DOHH2 (cell line): Measurements from ENCODE around the gene TENT4A.

Source experiments
- H3F3A ChIP-seq: fragments of 200-600 bp; sonication (generic), shearing (Covaris generic); 2 replicates; pipeline ENCODE4 v1.6.0; 2016; ENCODE audit warnings: antibody characterized with exemption, mild to moderate bottlenecking; ENCODE audit not compliant: control insufficient read depth, insufficient read depth
- H3K27ac ChIP-seq: fragments of 200-600 bp; sonication (generic); 2 replicates; pipeline ENCODE4 v1.5.1; 2014; ENCODE audit warnings: low read depth, mild to moderate bottlenecking, low read length, moderate library complexity
- H3K27me3 ChIP-seq: fragments of 200-600 bp; sonication (generic); 2 replicates; pipeline ENCODE4 v1.6.1; 2014; ENCODE audit warnings: mild to moderate bottlenecking, low read length, mixed read lengths; ENCODE audit not compliant: control insufficient read depth
- H3K36me3 ChIP-seq: fragments of 200-600 bp; sonication (generic); 2 replicates; pipeline ENCODE4 v1.6.1; 2014; ENCODE audit warnings: mild to moderate bottlenecking, low read length, moderate library complexity, mixed read lengths; ENCODE audit not compliant: control insufficient read depth
- H3K4me1 ChIP-seq: fragments of 200-600 bp; sonication (generic); 2 replicates; pipeline ENCODE4 v1.6.1; 2014; ENCODE audit warnings: mild to moderate bottlenecking, low read length, mixed read lengths; ENCODE audit not compliant: control insufficient read depth
- H3K4me2 ChIP-seq: fragments of 200-600 bp; sonication (generic); 2 replicates; pipeline ENCODE4 v1.6.0; 2014; ENCODE audit warnings: mild to moderate bottlenecking, low read length, moderate library complexity
- H3K4me3 ChIP-seq: fragments of 200-600 bp; sonication (generic); 2 replicates; pipeline ENCODE4 v1.5.1; 2014; ENCODE audit warnings: mild to moderate bottlenecking, low read length, mixed read lengths
- H3K79me2 ChIP-seq: fragments of 200-600 bp; sonication (generic); 2 replicates; pipeline ENCODE4 v1.6.1; 2014; ENCODE audit warnings: mild to moderate bottlenecking, low read length, mixed read lengths; ENCODE audit not compliant: control insufficient read depth
- H3K9me2 ChIP-seq: fragments of 200-600 bp; sonication (generic); replicated peaks from 2 replicates; pipeline ENCODE4 v1.6.1; 2014; ENCODE audit warnings: mild to moderate bottlenecking, low read length, mixed read lengths; ENCODE audit not compliant: control insufficient read depth
- H3K9me3 ChIP-seq: fragments of 200-600 bp; sonication (generic); 2 replicates; pipeline ENCODE4 v1.6.1; 2014; ENCODE audit warnings: antibody characterized with exemption, low read length, mixed read lengths; ENCODE audit not compliant: control insufficient read depth, insufficient read depth
- H4K20me1 ChIP-seq: fragments of 200-600 bp; sonication (generic); 2 replicates; pipeline ENCODE4 v1.6.0; 2014; ENCODE audit warnings: low read depth, mild to moderate bottlenecking, antibody characterized with exemption, low read length, moderate library complexity; ENCODE audit not compliant: control insufficient read depth, insufficient read depth
- EZH2phosphoT487 ChIP-seq: fragments of 200-600 bp; sonication (generic); IDR thresholded peaks from 2 replicates; pipeline ENCODE4 v1.6.1; 2017; ENCODE audit warnings: borderline replicate concordance, mild to moderate bottlenecking, antibody characterized with exemption, low read length, moderate library complexity, mixed read lengths
- TF ChIP-seq, protein P1 (sequence below): fragments of 200-600 bp; sonication (generic); IDR thresholded peaks from one replicate; pipeline ENCODE4 v1.5.1; 2014; ENCODE audit warnings: antibody characterized with exemption, mild to moderate bottlenecking, low read depth, low read length; ENCODE audit not compliant: poor library complexity, severe bottlenecking

Gene TENT4A

GRCh38 chr5:6746244-6746643 is 33.0 kb downstream of the TENT4A start:
- H4K20me1 ChIP-seq = peaks cover 5% of the 10 kb centered on the region; the same call in 1 of the 2 replicates
- H3F3A ChIP-seq = peaks cover 4% of the 10 kb centered on the region; the same call in 1 of the 2 replicates
- no peak overlapping the region for H3K4me2 ChIP-seq
- H3K4me1 ChIP-seq = no peaks in the 10 kb centered on the region
- no peak overlapping the region for H3K4me3 ChIP-seq
- no peaks in the 10 kb centered on the region for H3K27me3 ChIP-seq
- no peaks in the 10 kb centered on the region for H3K9me2 ChIP-seq
- peaks cover 73% of the 10 kb centered on the region for H3K79me2 ChIP-seq
- no peak for TF ChIP-seq EZH2phosphoT487
- TF ChIP-seq, protein P1, sequence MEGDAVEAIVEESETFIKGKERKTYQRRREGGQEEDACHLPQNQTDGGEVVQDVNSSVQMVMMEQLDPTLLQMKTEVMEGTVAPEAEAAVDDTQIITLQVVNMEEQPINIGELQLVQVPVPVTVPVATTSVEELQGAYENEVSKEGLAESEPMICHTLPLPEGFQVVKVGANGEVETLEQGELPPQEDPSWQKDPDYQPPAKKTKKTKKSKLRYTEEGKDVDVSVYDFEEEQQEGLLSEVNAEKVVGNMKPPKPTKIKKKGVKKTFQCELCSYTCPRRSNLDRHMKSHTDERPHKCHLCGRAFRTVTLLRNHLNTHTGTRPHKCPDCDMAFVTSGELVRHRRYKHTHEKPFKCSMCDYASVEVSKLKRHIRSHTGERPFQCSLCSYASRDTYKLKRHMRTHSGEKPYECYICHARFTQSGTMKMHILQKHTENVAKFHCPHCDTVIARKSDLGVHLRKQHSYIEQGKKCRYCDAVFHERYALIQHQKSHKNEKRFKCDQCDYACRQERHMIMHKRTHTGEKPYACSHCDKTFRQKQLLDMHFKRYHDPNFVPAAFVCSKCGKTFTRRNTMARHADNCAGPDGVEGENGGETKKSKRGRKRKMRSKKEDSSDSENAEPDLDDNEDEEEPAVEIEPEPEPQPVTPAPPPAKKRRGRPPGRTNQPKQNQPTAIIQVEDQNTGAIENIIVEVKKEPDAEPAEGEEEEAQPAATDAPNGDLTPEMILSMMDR = no peak
- no peaks in the 10 kb centered on the region for H3K9me3 ChIP-seq
- H3K36me3 ChIP-seq = peaks cover 98% of the 10 kb centered on the region
- no peak overlapping the region for H3K27ac ChIP-seq

GRCh38 chr5:6747103-6747502 is 33.9 kb downstream of the TENT4A start:
- Histone ChIP-seq H3K4me1 (no peaks in the 10 kb centered on the region), H3F3A (peaks cover 4% of the 10 kb centered on the region; the same call in 1 of the 2 replicates), H3K27me3 (no peaks in the 10 kb centered on the region), H3K9me2 (no peaks in the 10 kb centered on the region), H3K79me2 (peaks cover 66% of the 10 kb centered on the region), H4K20me1 (peaks cover 5% of the 10 kb centered on the region; the same call in 1 of the 2 replicates), H3K9me3 (no peaks in the 10 kb centered on the region), H3K36me3 (peaks cover 98% of the 10 kb centered on the region), H3K4me2 (no peak overlapping the region), H3K4me3 (no peak overlapping the region), H3K27ac (no peak overlapping the region)
- TF ChIP-seq, protein P1 = no peak
- no peak for TF ChIP-seq EZH2phosphoT487

DNA sequence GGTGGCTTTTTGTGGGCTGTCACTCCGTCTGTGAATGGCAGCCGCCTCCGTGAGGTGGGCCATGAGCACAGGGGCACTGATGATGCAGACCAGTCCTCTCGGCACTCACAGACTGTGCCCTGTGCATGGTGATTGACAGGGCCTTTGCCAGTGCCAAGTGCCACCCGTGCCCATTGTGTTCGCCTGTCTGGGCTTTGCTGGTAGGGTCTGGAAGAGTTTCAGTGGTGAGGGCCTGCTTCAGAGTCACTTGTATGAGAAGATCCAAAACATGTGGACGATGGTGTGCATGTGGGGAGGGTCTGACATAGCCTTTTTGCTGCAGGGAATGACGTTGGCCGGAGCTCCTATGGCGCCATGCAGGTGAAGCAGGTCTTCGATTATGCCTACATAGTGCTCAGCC is 34.9 kb downstream of the TENT4A start:
- no peaks in the 10 kb centered on the region for H3K4me1 ChIP-seq
- H3F3A ChIP-seq = peaks cover 4% of the 10 kb centered on the region; the same call in 1 of the 2 replicates
- H3K27ac ChIP-seq = no peak overlapping the region
- TF ChIP-seq EZH2phosphoT487 = no peak
- TF ChIP-seq, protein P1 = no peak
- no peaks in the 10 kb centered on the region for H3K9me3 ChIP-seq
- no peaks in the 10 kb centered on the region for H3K27me3 ChIP-seq
- peaks cover 5% of the 10 kb centered on the region; the same call in 1 of the 2 replicates for H4K20me1 ChIP-seq
- H3K4me2 ChIP-seq = no peak overlapping the region
- peaks cover 98% of the 10 kb centered on the region for H3K36me3 ChIP-seq
- H3K9me2 ChIP-seq = no peaks in the 10 kb centered on the region
- H3K4me3 ChIP-seq = no peak overlapping the region
- peaks cover 58% of the 10 kb centered on the region for H3K79me2 ChIP-seq
